ENCODE results near the gene RAET1G.

RAET1G gene

GRCh38 chr6:149917679-149918078 is 5.2 kb downstream of the RAET1G start:
- TF ChIP-seq SIN3A (IDR thresholded peaks at IDR 0.05; ENCODE audit: borderline replicate concordance, insufficient read depth, low read length) (no peak), POLR2AphosphoS5 (IDR thresholded peaks at IDR 0.05; ENCODE audit: low read depth, low read length) (no peak), TAF1 (IDR thresholded peaks at IDR 0.05; ENCODE audit: borderline replicate concordance, insufficient read depth, low read length) (no peak), REST (IDR thresholded peaks at IDR 0.05; ENCODE audit: insufficient read depth in 1 of 2, low read depth in 2 of 2, low read length in 2 of 2) (no peak), FOXP2 (optimal IDR thresholded peaks at IDR 0.05; ENCODE audit: borderline replicate concordance, extremely low read depth, extremely low read length, insufficient read depth) (no peak)

- TF ChIP-seq FOXP2 (optimal IDR thresholded peaks at IDR 0.05; ENCODE audit: borderline replicate concordance, extremely low read depth, extremely low read length, insufficient read depth): no peak
- TF ChIP-seq POLR2AphosphoS5 (IDR thresholded peaks at IDR 0.05; ENCODE audit: low read depth, low read length): no peak
- no peak for TF ChIP-seq SIN3A (IDR thresholded peaks at IDR 0.05; ENCODE audit: borderline replicate concordance, insufficient read depth, low read length)
- TF ChIP-seq REST (IDR thresholded peaks at IDR 0.05; ENCODE audit: insufficient read depth in 1 of 2, low read depth in 2 of 2, low read length in 2 of 2): no peak
- TF ChIP-seq TAF1 (IDR thresholded peaks at IDR 0.05; ENCODE audit: borderline replicate concordance, insufficient read depth, low read length): no peak
These were observed 6.7 kb downstream of the RAET1G start for GRCh38 chr6:149915970-149916865.

GRCh38 chr6:149913540-149914240 is 9.2 kb downstream of the RAET1G start:
- TF ChIP-seq TAF1 (IDR thresholded peaks at IDR 0.05; ENCODE audit: borderline replicate concordance, insufficient read depth, low read length) (no peak), FOXP2 (optimal IDR thresholded peaks at IDR 0.05; ENCODE audit: borderline replicate concordance, extremely low read depth, extremely low read length, insufficient read depth) (no peak), POLR2AphosphoS5 (IDR thresholded peaks at IDR 0.05; ENCODE audit: low read depth, low read length) (no peak), SIN3A (IDR thresholded peaks at IDR 0.05; ENCODE audit: borderline replicate concordance, insufficient read depth, low read length) (no peak), REST (IDR thresholded peaks at IDR 0.05; ENCODE audit: insufficient read depth in 1 of 2, low read depth in 2 of 2, low read length in 2 of 2) (no peak)

GRCh38 chr6:149913085-149913484 is 9.8 kb downstream of the RAET1G start:
- TF ChIP-seq SIN3A (IDR thresholded peaks at IDR 0.05; ENCODE audit: borderline replicate concordance, insufficient read depth, low read length) (no peak), POLR2AphosphoS5 (IDR thresholded peaks at IDR 0.05; ENCODE audit: low read depth, low read length) (no peak), TAF1 (IDR thresholded peaks at IDR 0.05; ENCODE audit: borderline replicate concordance, insufficient read depth, low read length) (no peak)

GRCh38 chr6:149910721-149911151 is 12.2 kb downstream of the RAET1G start:
- no peak for TF ChIP-seq REST (IDR thresholded peaks at IDR 0.05; ENCODE audit: insufficient read depth in 1 of 2, low read depth in 2 of 2, low read length in 2 of 2)
- no peak for TF ChIP-seq SIN3A (IDR thresholded peaks at IDR 0.05; ENCODE audit: borderline replicate concordance, insufficient read depth, low read length)
- TF ChIP-seq POLR2AphosphoS5 (IDR thresholded peaks at IDR 0.05; ENCODE audit: low read depth, low read length): no peak
- no peak for TF ChIP-seq FOXP2 (optimal IDR thresholded peaks at IDR 0.05; ENCODE audit: borderline replicate concordance, extremely low read depth, extremely low read length, insufficient read depth)
- TF ChIP-seq TAF1 (IDR thresholded peaks at IDR 0.05; ENCODE audit: borderline replicate concordance, insufficient read depth, low read length): no peak

Data from PFSK-1 (cell line).